Measurements from ENCODE around the gene CPA3.

DNA sequence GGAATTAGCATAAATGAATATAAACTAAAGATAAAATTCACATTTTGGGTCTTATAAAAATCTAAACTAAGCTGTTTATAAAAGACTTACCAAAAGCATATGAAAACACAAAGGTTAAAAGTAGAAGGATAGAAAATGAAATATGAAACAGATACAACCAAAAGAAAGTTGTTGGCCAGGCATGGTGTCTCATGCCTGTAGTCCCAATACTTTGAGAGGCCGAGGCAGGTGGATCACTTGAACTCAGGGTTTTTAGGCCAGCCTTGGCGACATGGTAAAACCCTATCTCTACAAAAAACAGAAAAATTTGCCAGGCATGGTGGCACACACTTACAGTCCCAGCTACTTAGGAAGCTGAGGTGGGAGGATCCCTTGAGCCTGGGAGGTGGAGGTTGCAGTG is 51.0 kb downstream of the CPA3 start:
- no peak for TF ChIP-seq EZH2 (IDR thresholded peaks at IDR 0.05)
- TF ChIP-seq POLR2A (IDR thresholded peaks at IDR 0.05; ENCODE audit: borderline replicate concordance, extremely low read depth, insufficient read depth, insufficient read length): no peak
- no peak for TF ChIP-seq CEBPB (IDR thresholded peaks at IDR 0.05; ENCODE audit: low read depth)
- TF ChIP-seq EZH2phosphoT487 (IDR thresholded peaks at IDR 0.05; ENCODE audit: borderline replicate concordance): no peak
- TF ChIP-seq TCF7L2 (IDR thresholded peaks at IDR 0.05; ENCODE audit: borderline replicate concordance, extremely low read depth, insufficient read depth, insufficient read length): no peak
- TF ChIP-seq SIN3A (IDR thresholded peaks at IDR 0.05; ENCODE audit: low read depth): no peak
- TF ChIP-seq, protein P1, sequence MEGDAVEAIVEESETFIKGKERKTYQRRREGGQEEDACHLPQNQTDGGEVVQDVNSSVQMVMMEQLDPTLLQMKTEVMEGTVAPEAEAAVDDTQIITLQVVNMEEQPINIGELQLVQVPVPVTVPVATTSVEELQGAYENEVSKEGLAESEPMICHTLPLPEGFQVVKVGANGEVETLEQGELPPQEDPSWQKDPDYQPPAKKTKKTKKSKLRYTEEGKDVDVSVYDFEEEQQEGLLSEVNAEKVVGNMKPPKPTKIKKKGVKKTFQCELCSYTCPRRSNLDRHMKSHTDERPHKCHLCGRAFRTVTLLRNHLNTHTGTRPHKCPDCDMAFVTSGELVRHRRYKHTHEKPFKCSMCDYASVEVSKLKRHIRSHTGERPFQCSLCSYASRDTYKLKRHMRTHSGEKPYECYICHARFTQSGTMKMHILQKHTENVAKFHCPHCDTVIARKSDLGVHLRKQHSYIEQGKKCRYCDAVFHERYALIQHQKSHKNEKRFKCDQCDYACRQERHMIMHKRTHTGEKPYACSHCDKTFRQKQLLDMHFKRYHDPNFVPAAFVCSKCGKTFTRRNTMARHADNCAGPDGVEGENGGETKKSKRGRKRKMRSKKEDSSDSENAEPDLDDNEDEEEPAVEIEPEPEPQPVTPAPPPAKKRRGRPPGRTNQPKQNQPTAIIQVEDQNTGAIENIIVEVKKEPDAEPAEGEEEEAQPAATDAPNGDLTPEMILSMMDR (IDR thresholded peaks at IDR 0.05 in 2 of 3, conservative IDR thresholded peaks at IDR 0.05 in 1 of 3; ENCODE audit: borderline replicate concordance in 1 of 3, insufficient read depth in 1 of 3, low read depth in 2 of 3, low read length in 2 of 3): no peak
- no peak for TF ChIP-seq POLR2AphosphoS5 (IDR thresholded peaks at IDR 0.05; ENCODE audit: low read depth, low read length)
